ENCODE measurements around the gene KCNMB4.

GRCh38 chr12:70364695-70365397 is 1.2 kb upstream of the KCNMB4 start:
- no peak for TF ChIP-seq EZH2 (IDR thresholded peaks at IDR 0.05; ENCODE audit: borderline replicate concordance, low read depth, low read length, severe bottlenecking)
- TF ChIP-seq CTCF (IDR thresholded peaks at IDR 0.05; ENCODE audit: borderline replicate concordance, extremely low read depth, low read length, poor library complexity, severe bottlenecking) = no peak

Data from DND-41 (cell line).